GM12878 (cell line): ENCODE data around the gene MROH2A. TPM values are rescaled to one million over a fixed set of nuclear protein-coding genes. Genes with fewer than 3 reads are reported as not detected.

Source experiments
- ATAC-seq: fragments of 200-7000 bp; cut with Tn5 transposase; 3 replicates; pipeline ENCODE4 v1.9.1; 2020; ENCODE audit warnings: mild to moderate bottlenecking, moderate library complexity
- BruUV-seq: library from RNA; stranded (reverse); fragments of 400-500 nt; replicated peaks from 2 replicates; lab custom pipeline; 2021; lab: Mats Ljungman, UMichigan
- CTCF ChIA-PET: fragments of 300-600 bp; sonication (Branson Sonifier 250); formaldehyde crosslinking; extraction: SDS; loops from one replicate; lab custom pipeline; 2021; ENCODE audit warnings: inconsistent platforms; lab: Yijun Ruan, JAX
- POLR2A ChIA-PET: fragments of 350-600 bp; formaldehyde crosslinking; extraction: SDS; loops from one replicate; lab custom pipeline; 2021; ENCODE audit warnings: inconsistent platforms; lab: Charles Lee
- RAD21 ChIA-PET: fragments of 300-600 bp; sonication (Branson Sonifier 250); formaldehyde crosslinking; loops from one replicate; lab custom pipeline; 2023; ENCODE audit warnings: antibody characterized with exemption; ENCODE audit not compliant: unreplicated experiment; lab: Charles Lee
- SMC1A ChIA-PET: fragments of 300-600 bp; sonication (Branson Sonifier 250); formaldehyde crosslinking; loops from one replicate; lab custom pipeline; 2023; ENCODE audit not compliant: unreplicated experiment, uncharacterized antibody; lab: Charles Lee
- DNase-seq: peaks from one replicate; pipeline ENCODE4 v3.0.0-alpha.2; 2011; ENCODE audit warnings: low read depth, low spot score
- FAIRE-seq: peaks from 3 replicates; lab custom pipeline; 2011; peaks lifted over from hg19 to GRCh38; lab: Jason Lieb, UNC
- H2AFZ ChIP-seq: 2 replicates; pipeline ENCODE4 v1.6.0; 2011; ENCODE audit warnings: low read depth, low read length, control low read depth; ENCODE audit not compliant: control insufficient read depth
- H3K27ac ChIP-seq: 2 replicates; pipeline ENCODE4 v1.5.1; 2011; ENCODE audit warnings: control low read depth; ENCODE audit not compliant: control insufficient read depth, insufficient read depth
- H3K27me3 ChIP-seq, 2 experiments: replicated peaks in 1 of 2; 2 replicates each; pipeline versions ENCODE4 v1.6.0 to v1.6.1; 2011; ENCODE audit warnings: low read length in 1 of 2; ENCODE audit not compliant: control insufficient read depth in 2 of 2, insufficient read depth in 2 of 2
- H3K36me3 ChIP-seq, 2 experiments: 2 replicates each; pipeline ENCODE4 v1.5.1; 2011; ENCODE audit warnings: low read length in 1 of 2; ENCODE audit not compliant: control insufficient read depth in 2 of 2, insufficient read depth in 2 of 2
- H3K4me1 ChIP-seq: 2 replicates; pipeline ENCODE4 v1.6.1; 2011; ENCODE audit warnings: mild to moderate bottlenecking, low read length, moderate library complexity, mixed read lengths; ENCODE audit not compliant: control insufficient read depth, insufficient read depth
- H3K4me2 ChIP-seq: 2 replicates; pipeline ENCODE4 v1.6.0; 2011; ENCODE audit warnings: control low read depth; ENCODE audit not compliant: control insufficient read depth, insufficient read depth
- H3K4me3 ChIP-seq: fragments of 200-600 bp; sonication (generic); 2 replicates; pipeline ENCODE4 v1.5.1; 2016
- H3K79me2 ChIP-seq: 2 replicates; pipeline ENCODE4 v1.6.0; 2011; ENCODE audit warnings: low read length; ENCODE audit not compliant: control insufficient read depth, insufficient read depth
- H3K9ac ChIP-seq: 2 replicates; pipeline ENCODE4 v1.8.0; 2011; ENCODE audit warnings: low read length, control low read depth, mixed read lengths; ENCODE audit not compliant: control insufficient read depth, insufficient read depth
- H3K9me3 ChIP-seq: replicated peaks from 3 replicates; pipeline ENCODE4 v1.5.1; 2011; ENCODE audit warnings: mild to moderate bottlenecking, low read length; ENCODE audit not compliant: control insufficient read depth, insufficient read depth
- H4K20me1 ChIP-seq: 2 replicates; pipeline ENCODE4 v1.6.0; 2011; ENCODE audit not compliant: control insufficient read depth, insufficient read depth
- FOS ChIP-seq: IDR thresholded peaks from 3 replicates; pipeline ENCODE4 v1.6.1; 2011; ENCODE audit warnings: borderline replicate concordance; ENCODE audit not compliant: insufficient read length; ENCODE audit errors: extremely low read depth
- HDAC6 ChIP-seq: fragments of 200-600 bp; sonication (generic); IDR thresholded peaks from one replicate; pipeline ENCODE4 v1.8.0; 2017; ENCODE audit warnings: antibody characterized with exemption; ENCODE audit not compliant: unreplicated experiment
- HDGF ChIP-seq: fragments of 450-650 bp; IDR thresholded peaks from 2 replicates; pipeline ENCODE4 v1.6.1; 2016; ENCODE audit warnings: antibody characterized with exemption
- JUND ChIP-seq: IDR thresholded peaks from 2 replicates; pipeline ENCODE4 v1.6.1; 2012; ENCODE audit warnings: low read depth, mild to moderate bottlenecking, low read length, improper control_type of control experiment, moderate library complexity
- MTA2 ChIP-seq: fragments of 450-650 bp; IDR thresholded peaks from 2 replicates; pipeline ENCODE4 v1.6.1; 2016; ENCODE audit warnings: low read depth, mild to moderate bottlenecking, moderate library complexity
- NFYB ChIP-seq: IDR thresholded peaks from 2 replicates; pipeline ENCODE4 v1.6.1; 2011; ENCODE audit warnings: low read depth, mild to moderate bottlenecking, low read length, improper control_type of control experiment, moderate library complexity; ENCODE audit not compliant: insufficient read depth
- RBBP5 ChIP-seq: fragments of 200-600 bp; sonication (generic); conservative IDR thresholded peaks from 2 replicates; pipeline ENCODE4 v1.6.1; 2016
- RCOR1 ChIP-seq: conservative IDR thresholded peaks from 2 replicates; pipeline ENCODE4 v1.6.1; 2012; ENCODE audit warnings: low read depth, low read length, improper control_type of control experiment
- SIX5 ChIP-seq: IDR thresholded peaks from 2 replicates; pipeline ENCODE4 v1.6.1; 2011; ENCODE audit warnings: mild to moderate bottlenecking, low read depth, low read length, moderate library complexity; ENCODE audit not compliant: severe bottlenecking
- STAT3 ChIP-seq: IDR thresholded peaks from 2 replicates; pipeline ENCODE4 v1.6.1; 2011; ENCODE audit warnings: low read depth, low read length, improper control_type of control experiment
- SUZ12 ChIP-seq: fragments of 200-600 bp; sonication (generic); IDR thresholded peaks from one replicate; pipeline ENCODE4 v1.6.1; 2018; ENCODE audit warnings: antibody characterized with exemption, mild to moderate bottlenecking; ENCODE audit not compliant: unreplicated experiment
- TCF3 ChIP-seq: IDR thresholded peaks from 2 replicates; pipeline ENCODE4 v1.6.1; 2012; ENCODE audit warnings: low read depth, mild to moderate bottlenecking, low read length, borderline replicate concordance; ENCODE audit not compliant: insufficient read depth
- ZNF24 ChIP-seq: fragments of 450-650 bp; IDR thresholded peaks from 2 replicates; pipeline ENCODE4 v1.6.1; 2017; ENCODE audit warnings: antibody characterized with exemption, mild to moderate bottlenecking
- ZNF274 ChIP-seq: IDR thresholded peaks from one replicate; pipeline ENCODE4 v1.8.0; 2011; ENCODE audit not compliant: insufficient read length, insufficient read depth
- WGBS: methylation state at CpG from one replicate; pipeline ENCODE4 v1.1.6; 2016; ENCODE audit warnings: low lambda C conversion rate; ENCODE audit not compliant: insufficient replicate concordance, insufficient coverage; ENCODE audit errors: missing lambda C conversion rate; 5-methylcytosine and 5-hydroxymethylcytosine counted together
- in situ Hi-C: fragments of 300-500 bp; cut with MboI; formaldehyde crosslinking; loops from 9 replicates; pipeline ENCODE4 v1.14.3; 2018; ENCODE audit warnings: mixed read lengths
- intact Hi-C: fragments of 100-400 bp; cut with micrococcal nuclease; formaldehyde crosslinking; loops from one replicate; pipeline ENCODE4 v1.14.2; 2022; ENCODE audit not compliant: unreplicated experiment
- polyA plus RNA-seq, 11 experiments: library from polyadenylated mRNA; depleted of rRNA in 4 of 11; unstranded in 6 of 11; stranded (reverse) in 5 of 11; fragments of >200 nt; fragmentation: Nextera tagmentation in 4 of 11; fragmentation: Illumina TruSeq in 1 of 11; extraction: Ambion mirVana in 4 of 11; extraction: Trizol in 1 of 11; gene quantifications; 1 replicate in 1 of 11; 2 replicates in 10 of 11; pipeline versions ENCODE4 v1.2.1 to v1.2.3, GENCODE V29; 2011 to 2016; ENCODE audit warnings: inconsistent platforms in 2 of 11, missing spikeins in 2 of 11, low read depth in 1 of 11
- total RNA-seq, 4 experiments: library from RNA; depleted of rRNA in 3 of 4; stranded (reverse); fragments of >200 nt in 3 of 4; fragmentation: Illumina TruSeq in 1 of 4; extraction: Trizol in 1 of 4; gene quantifications; 2 replicates each; pipeline versions ENCODE4 v1.2.1 to v1.2.3, GENCODE V29; 2013 to 2021
- TF ChIP-seq, protein P1 (sequence below): IDR thresholded peaks from 2 replicates; pipeline ENCODE4 v1.6.1; 2011; ENCODE audit warnings: borderline replicate concordance, low read depth, mild to moderate bottlenecking, moderate library complexity, low read length; ENCODE audit not compliant: insufficient read depth, poor library complexity, severe bottlenecking
- TF ChIP-seq, protein P2 (sequence below): fragments of 450-650 bp; IDR thresholded peaks from 2 replicates; pipeline ENCODE4 v1.6.1; 2017; ENCODE audit warnings: mild to moderate bottlenecking, low read depth, inconsistent platforms; ENCODE audit not compliant: poor library complexity, severe bottlenecking
- TF ChIP-seq, protein P3 (sequence below): fragments of 450-650 bp; formaldehyde crosslinking; IDR thresholded peaks from 2 replicates; pipeline ENCODE4 v1.5.0; 2022; ENCODE audit warnings: mild to moderate bottlenecking, missing genetic modification characterization

MROH2A gene
- total and polyA plus RNA-seq, 10 of the 15 experiments (the other 5 are each of a cell fraction or from before 2014, with no cell fraction given), result not detected

DNA sequence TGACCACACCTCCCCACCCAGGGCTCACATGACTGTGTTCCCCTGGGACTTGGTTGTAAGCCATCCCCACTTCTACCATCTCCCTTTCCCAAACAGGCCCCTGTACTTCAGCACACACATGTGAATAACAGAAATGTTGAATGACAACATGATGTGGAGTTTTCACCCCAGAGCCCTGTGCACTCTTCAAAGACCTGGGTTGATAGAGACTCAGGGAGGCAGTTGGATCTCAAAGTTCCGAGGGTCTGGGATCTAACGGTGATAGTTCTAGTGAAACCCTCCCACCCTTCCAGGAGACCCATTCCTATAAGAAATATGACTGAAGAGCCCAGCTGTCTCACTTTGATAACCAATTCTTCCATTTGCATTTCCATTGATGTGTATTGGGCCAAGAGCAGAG lies at the start of gene MROH2A (continued):
- TF ChIP-seq NFYB, result no peak

DNA sequence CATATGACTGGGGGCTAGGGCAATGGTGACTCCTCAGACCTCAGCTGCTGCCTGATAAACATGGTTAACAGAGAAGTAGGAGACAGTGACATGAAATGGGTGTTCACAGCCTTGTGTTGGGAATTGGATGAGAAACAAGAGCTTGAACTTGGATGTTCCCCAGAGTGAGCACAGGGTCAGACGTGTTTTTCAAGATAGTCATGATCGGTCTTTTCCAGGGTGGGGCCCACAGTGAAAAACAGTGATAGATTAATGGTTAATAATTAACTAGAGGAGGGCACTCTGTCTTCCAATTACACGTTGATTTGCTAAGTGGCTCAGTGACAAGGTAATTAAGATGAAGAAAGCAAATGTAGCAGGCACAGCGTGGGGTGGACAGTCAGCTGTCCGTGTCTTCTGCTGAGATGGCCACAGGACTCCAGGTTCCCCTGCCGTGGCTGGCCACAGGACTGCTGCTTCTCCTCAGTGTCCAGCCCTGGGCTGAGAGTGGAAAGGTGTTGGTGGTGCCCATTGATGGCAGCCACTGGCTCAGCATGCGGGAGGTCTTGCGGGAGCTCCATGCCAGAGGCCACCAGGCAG lies 49.3 kb upstream of the MROH2A start, which contains the start of gene UGT1A3:
Gene UGT1A3 (plus strand): TSS at position 320 of the 579 bp plus-strand sequence. CDS start 85 bp downstream, at position 405.
- intact Hi-C loops, result no loop called here
- Histone ChIP-seq H3K27me3 (no peaks in the 10 kb centered on the region), H3K36me3 (no peaks in the 10 kb centered on the region), H3K9ac (no peak within 1 kb of the TSS), H3K4me3 (no peak within 1 kb of the TSS), H2AFZ (no peak within 1 kb of the TSS), H3K27ac (no peak within 1 kb of the TSS), H3K79me2 (no peaks in the 10 kb centered on the region), H3K4me1 (no peaks in the 10 kb centered on the region), H3K4me2 (no peak within 1 kb of the TSS), H4K20me1 (no peaks in the 10 kb centered on the region), H3K9me3 (no peaks in the 10 kb centered on the region)
- POLR2A ChIA-PET, result no interaction called here
- TF ChIP-seq, protein P1, sequence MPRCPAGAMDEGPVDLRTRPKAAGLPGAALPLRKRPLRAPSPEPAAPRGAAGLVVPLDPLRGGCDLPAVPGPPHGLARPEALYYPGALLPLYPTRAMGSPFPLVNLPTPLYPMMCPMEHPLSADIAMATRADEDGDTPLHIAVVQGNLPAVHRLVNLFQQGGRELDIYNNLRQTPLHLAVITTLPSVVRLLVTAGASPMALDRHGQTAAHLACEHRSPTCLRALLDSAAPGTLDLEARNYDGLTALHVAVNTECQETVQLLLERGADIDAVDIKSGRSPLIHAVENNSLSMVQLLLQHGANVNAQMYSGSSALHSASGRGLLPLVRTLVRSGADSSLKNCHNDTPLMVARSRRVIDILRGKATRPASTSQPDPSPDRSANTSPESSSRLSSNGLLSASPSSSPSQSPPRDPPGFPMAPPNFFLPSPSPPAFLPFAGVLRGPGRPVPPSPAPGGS, result no peak
- TF ChIP-seq JUND, result no peak
- TF ChIP-seq SUZ12, result no peak
- TF ChIP-seq TCF3, result no peak
- no peak for TF ChIP-seq HDAC6
- TF ChIP-seq MTA2, result no peak
- no peak for TF ChIP-seq FOS
- no peak for TF ChIP-seq STAT3
- TF ChIP-seq, protein P2, sequence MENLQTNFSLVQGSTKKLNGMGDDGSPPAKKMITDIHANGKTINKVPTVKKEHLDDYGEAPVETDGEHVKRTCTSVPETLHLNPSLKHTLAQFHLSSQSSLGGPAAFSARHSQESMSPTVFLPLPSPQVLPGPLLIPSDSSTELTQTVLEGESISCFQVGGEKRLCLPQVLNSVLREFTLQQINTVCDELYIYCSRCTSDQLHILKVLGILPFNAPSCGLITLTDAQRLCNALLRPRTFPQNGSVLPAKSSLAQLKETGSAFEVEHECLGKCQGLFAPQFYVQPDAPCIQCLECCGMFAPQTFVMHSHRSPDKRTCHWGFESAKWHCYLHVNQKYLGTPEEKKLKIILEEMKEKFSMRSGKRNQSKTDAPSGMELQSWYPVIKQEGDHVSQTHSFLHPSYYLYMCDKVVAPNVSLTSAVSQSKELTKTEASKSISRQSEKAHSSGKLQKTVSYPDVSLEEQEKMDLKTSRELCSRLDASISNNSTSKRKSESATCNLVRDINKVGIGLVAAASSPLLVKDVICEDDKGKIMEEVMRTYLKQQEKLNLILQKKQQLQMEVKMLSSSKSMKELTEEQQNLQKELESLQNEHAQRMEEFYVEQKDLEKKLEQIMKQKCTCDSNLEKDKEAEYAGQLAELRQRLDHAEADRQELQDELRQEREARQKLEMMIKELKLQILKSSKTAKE, result no peak
- no peak for TF ChIP-seq ZNF274
- TF ChIP-seq RBBP5, result no peak
- no peak for TF ChIP-seq SIX5
- no peak for TF ChIP-seq ZNF24
- TF ChIP-seq, protein P3, sequence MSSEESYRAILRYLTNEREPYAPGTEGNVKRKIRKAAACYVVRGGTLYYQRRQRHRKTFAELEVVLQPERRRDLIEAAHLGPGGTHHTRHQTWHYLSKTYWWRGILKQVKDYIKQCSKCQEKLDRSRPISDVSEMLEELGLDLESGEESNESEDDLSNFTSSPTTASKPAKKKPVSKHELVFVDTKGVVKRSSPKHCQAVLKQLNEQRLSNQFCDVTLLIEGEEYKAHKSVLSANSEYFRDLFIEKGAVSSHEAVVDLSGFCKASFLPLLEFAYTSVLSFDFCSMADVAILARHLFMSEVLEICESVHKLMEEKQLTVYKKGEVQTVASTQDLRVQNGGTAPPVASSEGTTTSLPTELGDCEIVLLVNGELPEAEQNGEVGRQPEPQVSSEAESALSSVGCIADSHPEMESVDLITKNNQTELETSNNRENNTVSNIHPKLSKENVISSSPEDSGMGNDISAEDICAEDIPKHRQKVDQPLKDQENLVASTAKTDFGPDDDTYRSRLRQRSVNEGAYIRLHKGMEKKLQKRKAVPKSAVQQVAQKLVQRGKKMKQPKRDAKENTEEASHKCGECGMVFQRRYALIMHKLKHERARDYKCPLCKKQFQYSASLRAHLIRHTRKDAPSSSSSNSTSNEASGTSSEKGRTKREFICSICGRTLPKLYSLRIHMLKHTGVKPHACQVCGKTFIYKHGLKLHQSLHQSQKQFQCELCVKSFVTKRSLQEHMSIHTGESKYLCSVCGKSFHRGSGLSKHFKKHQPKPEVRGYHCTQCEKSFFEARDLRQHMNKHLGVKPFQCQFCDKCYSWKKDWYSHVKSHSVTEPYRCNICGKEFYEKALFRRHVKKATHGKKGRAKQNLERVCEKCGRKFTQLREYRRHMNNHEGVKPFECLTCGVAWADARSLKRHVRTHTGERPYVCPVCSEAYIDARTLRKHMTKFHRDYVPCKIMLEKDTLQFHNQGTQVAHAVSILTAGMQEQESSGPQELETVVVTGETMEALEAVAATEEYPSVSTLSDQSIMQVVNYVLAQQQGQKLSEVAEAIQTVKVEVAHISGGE, result no peak
- TF ChIP-seq RCOR1, result no peak
- TF ChIP-seq HDGF, result no peak
- WGBS, result 26% methylated on average over 8 of the region's 8 CpGs
- no peak for ATAC-seq
- CTCF ChIA-PET, result no interaction called here
- DNase-seq, result no peak
- no peak for FAIRE-seq
- RAD21 ChIA-PET, result no interaction called here
- no TSS peak for BruUV-seq
- SMC1A ChIA-PET, result no interaction called here
- in situ Hi-C loops, result no loop called here
